Adrenal gland (tissue), 5 donors: Measurements from ENCODE around the gene MAML1.

Experiments
- CTCF ChIP-seq, 6 experiments: fragments of 450-650 bp in 4 of 6; fragments of 200-600 bp in 2 of 6; sonication (generic) in 1 of 6; IDR thresholded peaks; 1 replicate in 5 of 6; 2 replicates in 1 of 6; pipeline versions ENCODE4 v1.5.1 to v1.8.0; 2016 to 2021; ENCODE audit warnings: antibody characterized with exemption in 6 of 6, mild to moderate bottlenecking in 2 of 6, moderate library complexity in 1 of 6
- POLR2A ChIP-seq, 2 donors: fragments of 450-650 bp; IDR thresholded peaks; one replicate each; pipeline ENCODE4 v1.6.1; 2017; ENCODE audit warnings: antibody characterized with exemption in 2 of 2, mild to moderate bottlenecking in 2 of 2, moderate library complexity in 1 of 2
- donor health status: DM: no; HTN: no; CAD: no.

- TF ChIP-seq CTCF (IDR thresholded peaks at IDR 0.05) (no peak), POLR2A (IDR thresholded peaks at IDR 0.05) (no peak)
These were observed 45.3 kb downstream of the MAML1 start for GRCh38 chr5:179777909-179778308.
